ENCODE measurements around the gene EXOSC10. TPM values are rescaled to one million over a fixed set of nuclear protein-coding genes. Genes with fewer than 3 reads are reported as not detected.
"Not testable (repeated sequence)": the region's sequence is repeated elsewhere in the genome, so short reads cannot be mapped to it uniquely, and the experiment has no call there.

EXOSC10 gene
- total RNA-seq, 1 donor from 2014 or later = 43.3 TPM

DNA sequence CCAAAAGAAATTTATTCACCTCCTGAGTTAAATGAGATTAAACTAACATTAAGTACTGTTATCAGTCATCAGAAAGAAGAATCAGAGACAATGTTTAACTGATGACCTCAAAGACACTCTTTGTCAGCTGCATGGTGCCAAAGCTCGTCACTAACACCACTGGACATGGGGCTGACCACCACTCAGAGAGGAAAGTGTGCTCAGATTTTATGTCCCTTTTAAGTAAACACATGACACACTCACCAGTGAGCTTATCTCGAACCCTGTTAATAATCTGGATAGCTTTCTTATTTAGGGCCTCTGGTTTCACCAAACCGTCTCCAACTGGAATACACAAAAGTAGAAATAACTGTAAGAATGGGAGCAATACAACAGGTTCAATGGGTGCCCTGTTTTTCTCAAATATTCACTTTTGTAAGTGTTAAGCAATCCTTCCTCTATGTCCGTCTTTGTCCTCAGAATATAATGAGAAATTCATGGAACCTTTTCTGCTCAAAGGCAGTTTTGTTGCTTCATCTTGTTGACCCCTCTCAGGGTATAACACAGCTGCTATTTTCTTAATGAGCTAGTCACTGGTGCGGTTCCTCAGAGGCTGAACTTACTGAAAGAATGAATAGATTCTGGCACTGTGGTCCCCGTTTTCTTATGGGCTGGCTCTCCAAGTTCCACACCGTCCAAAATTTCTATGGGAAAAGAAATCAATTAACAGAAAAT lies 9.5 kb upstream of the EXOSC10 start:
- DNase-seq (ENCODE audit: low read depth in 2 of 2) = no peak

DNA sequence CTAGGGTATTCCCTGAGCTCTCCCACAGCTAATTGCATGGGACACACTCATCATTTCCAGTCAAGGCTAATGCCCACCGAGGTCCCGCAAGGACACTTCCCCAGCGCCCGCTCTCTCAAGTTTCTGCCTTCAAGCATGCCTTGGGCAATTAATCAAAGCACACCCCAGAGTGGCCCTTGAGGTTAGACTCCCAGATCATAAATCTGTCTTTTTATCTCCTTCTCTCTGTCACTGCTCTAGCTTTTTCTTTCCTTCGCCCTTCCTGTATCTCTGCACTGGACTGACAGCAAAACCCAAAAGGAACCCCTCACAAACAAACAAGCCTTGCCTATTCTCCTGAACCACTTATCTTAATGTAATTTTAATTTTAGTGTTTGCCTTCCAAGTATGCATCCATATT lies 7.9 kb upstream of the EXOSC10 start:
- no peak for DNase-seq (ENCODE audit: low read depth in 2 of 2)

DNA sequence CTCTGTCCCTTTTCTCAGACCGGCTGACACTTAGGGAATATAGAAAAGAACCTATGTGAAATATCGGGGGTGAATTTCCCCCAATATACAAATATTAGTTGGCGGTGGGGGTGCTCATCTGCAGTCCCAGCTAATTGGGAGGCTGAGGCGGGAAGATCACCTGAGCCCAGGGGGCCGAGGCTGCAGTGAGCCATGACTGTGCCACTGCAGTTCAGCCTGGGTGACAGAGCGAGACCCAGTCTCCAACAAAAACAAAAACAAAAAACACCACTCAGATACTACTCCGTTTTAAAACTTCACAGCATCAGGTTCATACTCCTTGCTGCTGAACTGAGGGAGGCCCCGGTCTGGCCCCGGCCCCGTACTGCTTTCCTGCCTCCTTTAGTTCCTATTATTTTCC lies 5.9 kb upstream of the EXOSC10 start:
- DNase-seq (ENCODE audit: low read depth in 2 of 2) = no peak

DNA sequence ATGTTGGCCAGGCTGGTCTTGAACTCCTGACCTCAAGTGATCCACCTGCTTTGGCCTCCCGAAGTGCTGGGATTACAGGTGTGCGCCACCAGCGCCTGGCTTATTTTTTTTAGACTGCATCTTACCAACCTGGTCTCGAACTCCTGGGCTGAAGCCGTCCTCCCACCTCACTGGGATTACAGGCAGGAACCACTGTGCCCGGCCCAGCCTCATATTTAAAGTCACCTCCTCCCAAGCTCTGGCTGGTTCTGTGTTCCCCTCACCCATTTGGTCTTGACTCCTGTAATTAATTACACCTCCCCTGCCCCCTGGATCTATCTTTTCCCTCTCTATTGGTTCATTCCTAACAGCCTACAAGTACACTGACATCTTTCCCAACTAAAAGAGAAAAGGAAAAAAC lies 1.7 kb upstream of the EXOSC10 start:
- DNase-seq (ENCODE audit: low read depth in 2 of 2) = no peak

DNA sequence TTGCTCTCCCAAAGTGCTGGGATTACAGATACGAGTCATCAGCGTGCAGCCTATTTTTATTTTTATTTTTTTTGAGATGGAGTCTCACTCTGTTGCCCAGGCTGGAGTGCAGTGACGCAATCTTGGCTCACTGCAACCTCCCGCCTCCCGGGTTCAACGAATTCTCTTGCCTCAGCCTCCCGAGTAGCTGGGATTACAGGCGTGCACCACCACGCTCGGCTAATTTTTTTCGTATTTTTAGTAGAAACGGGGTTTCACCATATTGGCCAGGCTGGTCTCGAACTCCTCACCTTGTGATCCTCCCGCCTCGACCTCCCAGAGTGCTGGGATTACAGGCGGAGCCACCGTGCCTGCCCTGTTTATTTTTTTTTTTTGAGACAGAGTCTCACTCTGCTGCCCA lies 1.1 kb upstream of the EXOSC10 start:
- DNase-seq (ENCODE audit: low read depth in 2 of 2) = not testable (repeated sequence)

DNA sequence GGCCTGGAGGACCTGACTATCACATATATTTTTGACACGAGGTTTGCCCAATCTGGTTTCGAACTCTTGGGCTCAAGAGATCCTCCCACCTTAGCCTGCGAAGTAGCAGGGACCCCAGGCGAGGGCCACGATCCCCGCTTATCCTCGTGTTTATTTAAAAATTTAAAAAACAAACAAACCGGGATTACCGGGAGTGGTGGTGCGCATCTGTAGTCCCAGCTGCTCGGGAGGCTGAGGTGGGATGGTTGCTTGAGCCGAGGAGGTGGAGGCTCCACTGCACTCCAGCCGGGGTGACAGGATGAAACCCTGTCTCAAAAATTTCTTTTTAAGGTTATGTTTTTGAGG lies 452 bp upstream of the EXOSC10 start:
- DNase-seq (ENCODE audit: low read depth in 2 of 2) = no peak

DNA sequence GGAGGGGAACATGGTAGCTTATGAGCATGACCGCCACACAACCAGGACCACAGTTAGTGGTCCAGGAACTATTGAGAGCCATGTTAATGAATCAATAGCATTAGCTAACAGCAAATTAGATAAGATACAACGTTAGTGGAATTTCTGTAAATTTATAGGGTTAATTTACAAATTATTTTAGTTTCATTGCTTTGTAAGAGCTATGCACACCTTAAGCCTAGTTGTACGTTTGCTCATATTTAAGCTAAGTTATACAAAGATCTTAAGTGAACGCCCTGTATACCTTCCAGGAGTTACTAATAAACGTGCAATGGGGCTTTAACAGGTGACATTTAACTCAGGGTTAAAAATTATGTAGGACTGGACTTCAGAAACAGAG lies 749 bp downstream of the EXOSC10 start:
- no peak for DNase-seq (ENCODE audit: low read depth in 2 of 2)

DNA sequence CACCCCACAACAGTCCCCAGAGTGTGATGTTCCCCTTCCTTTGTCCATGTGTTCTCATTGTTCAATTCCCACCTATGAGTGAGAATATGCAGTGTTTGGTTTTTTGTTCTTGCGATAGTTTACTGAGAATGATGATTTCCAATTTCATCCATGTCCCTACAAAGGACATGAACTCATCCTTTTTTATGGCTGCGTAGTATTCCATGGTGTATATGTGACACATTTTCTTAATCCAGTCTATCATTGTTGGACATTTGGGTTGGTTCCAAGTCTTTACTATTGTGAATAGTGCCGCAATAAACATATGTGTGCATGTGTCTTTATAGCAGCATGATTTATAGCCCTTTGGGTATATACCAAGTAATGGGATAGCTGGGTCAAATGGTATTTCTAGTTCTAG lies 15.9 kb downstream of the EXOSC10 start:
- not testable (repeated sequence) for DNase-seq (ENCODE audit: low read depth in 2 of 2)

DNA sequence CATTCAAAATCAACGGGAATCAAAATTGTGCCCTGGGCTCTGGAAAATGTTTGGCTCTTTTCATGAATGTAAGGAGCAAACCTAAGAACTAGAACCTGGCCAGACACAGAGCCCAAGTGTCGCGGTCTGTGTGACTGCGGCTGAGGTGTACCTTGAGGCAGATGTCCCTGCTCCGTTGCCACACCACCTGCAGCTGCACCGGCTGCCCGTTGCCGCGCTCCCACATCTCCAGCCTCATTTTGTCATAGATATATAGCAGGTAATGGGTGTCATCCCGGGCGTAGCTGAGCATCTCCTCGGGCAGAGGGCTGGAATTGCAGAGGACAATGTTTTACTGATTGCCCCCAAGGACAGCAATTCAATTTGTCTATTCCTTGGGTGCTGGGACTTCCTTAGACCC lies 18.7 kb downstream of the EXOSC10 start:
- DNase-seq (ENCODE audit: low read depth in 2 of 2) = no peak

DNA sequence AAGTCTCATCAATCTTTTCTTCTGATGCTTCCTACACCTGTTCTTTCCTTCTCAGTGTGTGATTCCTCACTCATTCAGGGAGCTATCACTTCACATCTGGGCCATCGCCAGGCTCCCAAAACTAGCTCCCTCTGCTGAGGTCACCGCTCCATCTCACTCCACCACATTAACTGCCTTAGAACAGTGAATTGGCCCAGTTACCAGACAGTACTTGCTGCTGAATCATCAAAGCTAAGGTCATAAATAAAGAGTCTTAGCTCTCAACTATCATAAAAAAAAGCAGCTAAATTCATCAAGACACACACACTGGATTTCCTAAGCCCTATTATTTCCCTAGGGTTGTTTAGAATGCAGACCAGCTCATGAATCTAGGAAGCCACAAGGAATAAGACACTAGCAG lies 21.0 kb downstream of the EXOSC10 start:
- DNase-seq (ENCODE audit: low read depth in 2 of 2) = no peak

DNA sequence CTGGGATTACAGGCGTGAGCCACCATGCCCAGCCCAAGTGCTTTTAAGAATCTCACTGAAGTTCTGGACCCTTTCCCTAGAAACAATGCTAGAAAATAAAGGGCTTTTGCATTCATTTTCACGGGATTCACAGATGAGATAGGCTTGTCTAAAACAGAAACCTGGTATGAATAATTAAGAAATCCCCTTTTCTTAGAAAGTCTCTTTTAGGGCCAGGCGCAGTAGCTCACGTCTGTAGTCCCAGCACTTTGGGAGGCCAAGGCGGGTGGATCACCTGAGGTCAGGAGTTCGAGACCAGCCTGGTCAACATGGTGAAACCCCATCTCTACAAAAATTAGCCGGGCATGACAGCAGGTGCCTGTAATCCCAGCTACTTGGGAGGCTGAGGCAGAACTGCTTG lies 26.3 kb downstream of the EXOSC10 start:
- not testable (repeated sequence) for DNase-seq (ENCODE audit: low read depth in 2 of 2)

DNA sequence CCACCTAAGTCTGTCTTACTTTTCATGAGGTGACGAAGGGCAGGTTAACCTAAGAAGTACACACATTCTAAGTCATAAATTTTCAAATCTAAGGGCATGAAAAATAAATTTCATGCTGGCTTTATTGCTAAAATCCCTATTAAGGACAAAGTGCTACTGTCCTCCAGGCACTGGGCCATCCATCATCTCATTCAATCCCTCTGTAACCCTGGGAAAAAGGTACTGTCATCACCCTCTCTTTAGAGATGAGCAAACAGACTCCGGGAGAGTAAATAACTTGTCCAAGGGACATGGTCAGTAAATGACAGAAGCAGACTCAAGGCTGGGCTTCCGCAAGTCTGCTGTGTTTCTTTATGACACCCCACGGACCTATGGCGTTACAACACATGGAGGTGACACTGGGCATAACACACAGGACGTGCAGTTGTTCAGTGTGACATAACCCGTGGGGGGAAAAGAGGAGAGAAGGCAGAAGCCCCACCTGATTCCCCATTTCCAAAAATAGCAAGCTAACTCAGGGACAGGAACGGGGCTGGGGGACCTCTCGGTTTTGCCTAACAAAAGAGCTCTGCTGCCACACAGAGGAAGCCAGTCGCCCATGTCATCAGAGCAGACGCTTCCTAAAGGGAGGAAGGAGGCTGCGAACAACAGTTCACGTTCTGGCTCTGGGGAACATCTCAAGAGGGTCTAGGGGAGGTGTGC lies 27.3 kb downstream of the EXOSC10 start:
- no peak for DNase-seq (ENCODE audit: low read depth in 2 of 2)

DNA sequence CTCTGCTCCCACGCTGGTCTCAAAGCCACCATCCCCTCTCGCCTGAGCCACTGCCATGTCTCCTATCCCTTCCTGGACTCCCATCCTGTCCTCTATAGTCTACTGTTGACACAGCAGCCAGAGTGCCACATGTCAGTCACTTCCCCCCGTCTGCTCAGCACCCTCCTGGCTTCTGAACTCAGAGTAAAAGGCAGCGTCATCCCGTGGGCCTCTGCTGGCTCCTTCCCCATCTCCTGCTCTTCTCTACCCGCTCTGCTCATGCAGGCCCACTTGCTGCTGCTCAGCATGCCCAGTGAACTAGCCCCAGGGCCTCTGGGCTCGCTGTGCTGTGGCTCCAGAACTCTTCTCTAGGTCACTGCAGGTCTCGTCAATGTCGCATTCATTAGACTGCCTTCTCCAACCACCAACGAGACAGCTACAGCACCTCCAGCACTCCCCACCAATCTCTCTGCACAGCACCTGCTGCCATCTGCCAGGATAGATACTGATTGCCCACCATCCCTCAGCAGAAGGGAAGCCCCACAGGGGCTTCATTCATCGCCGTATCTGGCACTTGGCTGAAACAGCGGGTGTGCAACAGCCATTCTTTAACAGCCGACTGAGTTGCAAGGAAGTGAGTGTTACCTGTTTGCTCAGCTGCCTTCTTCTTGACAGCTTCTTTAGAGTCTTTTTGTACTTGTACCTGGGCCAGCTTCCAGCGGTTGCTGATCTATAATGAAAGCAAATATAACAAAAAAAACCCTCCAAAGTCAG lies 28.0 kb downstream of the EXOSC10 start:
- no peak for DNase-seq (ENCODE audit: low read depth in 2 of 2)

DNA sequence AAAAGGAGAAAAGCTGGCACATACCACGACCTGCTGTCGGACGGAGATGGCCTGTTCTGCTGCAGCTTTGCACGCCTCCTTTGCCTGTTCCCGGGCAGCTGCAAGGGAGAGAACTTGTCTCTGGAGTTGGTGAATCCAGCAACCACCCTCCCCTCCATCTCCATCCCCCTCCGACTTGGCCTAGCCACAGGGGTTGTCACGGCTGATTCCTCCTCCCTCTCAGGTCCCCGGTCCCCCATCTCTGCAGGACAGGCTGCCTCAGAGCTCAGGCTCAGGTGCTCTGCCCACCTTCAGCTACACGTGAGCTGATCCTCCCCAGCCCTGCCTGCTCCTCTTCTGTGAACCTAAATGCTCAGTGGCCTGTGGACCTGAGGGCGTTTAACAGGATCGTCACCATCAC lies 28.8 kb downstream of the EXOSC10 start:
- no peak for DNase-seq (ENCODE audit: low read depth in 2 of 2)

DNA sequence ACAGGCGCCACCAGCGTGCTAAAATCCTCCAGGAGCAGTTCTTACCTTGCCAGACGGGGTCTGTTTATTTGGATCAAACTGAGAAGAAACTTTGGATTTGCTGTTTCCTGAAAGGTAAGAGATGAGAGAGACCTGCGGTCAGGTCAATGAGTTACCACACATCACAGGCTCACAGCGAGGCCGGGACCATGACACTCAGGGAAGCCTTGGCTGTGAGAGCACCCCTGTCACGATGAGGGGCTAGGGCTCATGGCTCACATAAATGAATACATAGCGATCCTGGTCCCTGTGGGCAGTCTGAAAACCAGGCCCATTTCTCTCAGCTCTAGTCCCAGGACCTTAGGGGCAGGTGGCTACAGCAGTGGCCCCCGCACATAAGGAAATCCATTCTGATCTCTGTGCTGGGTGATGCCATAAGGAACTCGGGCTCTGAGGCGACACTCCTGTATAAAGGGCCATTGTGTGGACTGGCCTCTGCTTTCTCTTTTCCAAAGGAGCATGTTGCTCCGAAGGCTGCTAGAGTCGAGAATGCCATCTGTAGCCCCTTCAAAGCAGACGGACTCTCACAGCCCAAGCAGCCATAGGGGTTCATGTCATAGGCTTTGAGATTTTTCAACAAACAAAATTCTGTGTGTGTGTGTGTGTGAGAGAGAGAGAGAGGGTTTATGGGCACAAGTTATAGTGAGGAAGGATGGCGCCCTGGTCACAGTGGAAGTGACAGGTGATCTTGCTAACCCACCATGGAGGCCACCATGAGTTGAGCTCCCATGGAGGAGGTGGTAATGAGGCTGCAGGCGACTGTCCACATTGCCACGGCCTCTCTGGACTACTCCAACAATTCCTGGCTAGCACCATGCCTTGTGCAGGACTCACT lies 30.8 kb downstream of the EXOSC10 start:
- no peak for DNase-seq (ENCODE audit: low read depth in 2 of 2)

DNA sequence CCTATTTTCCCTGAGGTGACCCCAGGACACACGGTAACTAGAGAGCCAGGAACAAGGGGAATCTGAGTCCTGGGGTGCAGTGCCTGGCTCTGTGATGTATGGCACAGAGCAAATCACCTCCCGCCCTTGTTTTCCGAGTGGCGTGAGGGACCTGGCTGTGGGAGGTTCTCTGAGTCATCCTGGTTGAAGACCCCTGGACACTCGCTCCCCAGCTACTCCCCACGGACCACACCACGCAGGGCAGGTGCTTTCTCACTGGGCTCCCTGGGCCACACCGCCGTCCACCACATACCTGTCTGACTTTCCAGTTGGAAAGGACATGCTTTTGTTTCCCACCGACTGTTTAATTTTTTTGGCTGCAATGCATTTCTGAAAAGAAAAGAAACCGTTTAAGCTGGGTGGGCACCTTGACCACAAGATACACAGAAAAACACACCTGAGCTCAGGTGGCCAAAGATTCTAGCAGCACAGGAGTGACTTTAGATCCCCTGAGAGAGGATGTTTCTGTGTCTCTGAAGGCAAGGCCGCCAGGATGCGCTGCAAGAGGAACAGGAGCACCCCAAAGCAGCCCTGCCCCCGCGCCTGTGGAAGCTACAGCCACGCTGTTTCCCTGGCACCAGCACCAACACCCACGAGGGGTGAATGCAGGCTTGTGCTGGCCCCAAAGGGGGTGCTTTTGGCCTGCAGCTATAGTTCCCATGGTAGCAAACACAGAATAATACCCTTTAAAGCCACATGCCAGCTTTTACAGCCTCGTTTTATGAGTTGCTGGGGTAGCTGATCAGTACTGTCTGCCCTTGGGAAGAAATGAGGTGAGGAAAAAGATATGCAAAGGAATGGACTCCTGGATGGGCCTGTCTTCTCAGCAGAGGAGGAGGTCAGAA lies 31.7 kb downstream of the EXOSC10 start:
- DNase-seq (ENCODE audit: low read depth in 2 of 2) = no peak

DNA sequence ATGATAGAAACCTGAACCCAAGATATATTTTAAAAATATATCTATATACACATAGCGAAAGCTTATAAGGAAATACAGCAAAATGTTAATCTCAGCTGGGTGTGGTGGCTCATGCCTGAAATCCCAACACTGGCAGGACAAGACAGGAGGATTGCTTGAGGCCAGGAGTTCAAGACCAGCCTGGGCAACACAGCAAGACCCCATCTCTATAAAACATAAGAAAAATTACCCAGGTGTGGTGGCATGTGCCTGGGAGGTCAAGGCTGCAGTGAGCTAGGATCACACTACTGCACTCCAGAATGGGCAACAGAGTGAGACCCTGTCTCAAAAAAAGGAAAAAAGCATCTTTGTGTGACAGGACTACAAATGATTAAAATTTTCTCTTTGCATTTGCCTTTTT lies 33.9 kb downstream of the EXOSC10 start:
- DNase-seq (ENCODE audit: low read depth in 2 of 2) = no peak

DNA sequence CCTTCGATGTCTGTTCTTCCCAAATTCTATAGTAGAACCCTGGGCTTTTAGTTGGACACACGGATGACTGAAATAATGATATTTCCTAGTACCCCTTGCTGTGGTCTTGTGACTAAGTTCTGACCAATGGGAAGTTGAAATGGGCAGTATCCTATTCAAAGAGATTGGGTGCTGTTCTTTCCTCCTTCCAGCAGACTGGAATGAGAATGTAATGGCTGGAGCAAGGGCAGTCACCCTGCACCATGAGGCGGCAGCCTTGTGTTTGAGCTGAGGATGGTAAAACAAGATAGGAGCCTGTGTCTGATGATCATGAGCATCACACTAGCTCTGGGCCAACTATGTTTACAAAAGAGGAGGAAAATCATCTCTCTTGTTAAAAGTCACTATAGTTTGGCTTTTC lies 34.7 kb downstream of the EXOSC10 start:
- DNase-seq (ENCODE audit: low read depth in 2 of 2) = no peak

DNA sequence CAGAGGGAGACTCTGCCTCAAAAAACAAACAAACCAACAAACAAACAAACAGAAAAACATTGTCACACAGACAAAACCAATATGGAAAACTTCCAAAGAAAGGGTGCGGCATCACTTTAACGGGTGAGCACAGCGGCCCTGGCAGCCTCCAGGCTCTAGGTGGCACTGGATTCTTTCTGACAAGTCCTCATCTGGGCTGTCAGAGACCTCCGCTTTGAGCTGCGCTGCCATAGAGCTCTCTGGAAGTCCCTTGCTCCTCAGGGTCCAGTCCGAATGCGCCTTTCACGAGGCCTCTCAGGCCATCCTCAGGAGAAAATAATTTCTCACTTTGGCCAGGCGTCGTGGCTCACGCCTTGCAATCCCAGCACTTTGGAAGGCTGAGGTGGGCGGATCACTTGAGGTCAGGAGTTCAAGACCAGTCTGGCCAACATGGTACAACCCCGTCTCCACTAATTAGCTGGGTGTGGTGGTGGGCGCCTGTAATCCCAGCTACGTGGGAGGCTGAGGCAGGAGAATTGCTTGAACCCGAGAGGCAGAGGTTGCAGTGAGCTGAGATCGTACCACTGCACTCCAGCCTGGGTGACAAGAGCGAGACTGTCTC lies 35.6 kb downstream of the EXOSC10 start:
- DNase-seq (ENCODE audit: low read depth in 2 of 2) = not testable (repeated sequence)

DNA sequence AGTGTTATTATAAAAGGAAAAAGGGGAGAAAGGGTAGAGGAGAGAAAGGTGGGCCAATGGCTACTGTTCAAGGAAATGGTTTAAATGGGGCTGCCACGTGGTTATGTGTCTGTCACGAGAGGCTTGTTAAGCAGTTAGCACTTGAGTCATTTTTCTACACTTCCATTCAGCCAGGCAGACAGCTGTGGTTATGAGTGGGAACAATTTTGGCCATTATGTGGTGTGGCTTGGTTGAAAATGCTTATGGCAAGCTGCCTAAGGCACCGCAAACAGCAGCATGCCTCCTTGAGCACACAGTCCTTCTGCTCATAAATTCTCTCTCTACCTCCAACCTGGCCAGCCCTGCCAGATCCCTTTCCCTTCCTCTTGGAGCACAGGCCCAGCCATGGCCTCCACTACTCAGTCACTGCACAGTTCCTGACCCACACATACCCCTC lies 36.7 kb downstream of the EXOSC10 start:
- no peak for DNase-seq (ENCODE audit: low read depth in 2 of 2)

Data from dermis microvascular lymphatic vessel endothelial cell (primary cell).